HepG2 (cell line): ENCODE data around the gene TRIM72. TPM values are rescaled to one million over a fixed set of nuclear protein-coding genes. Genes with fewer than 3 reads are reported as not detected.

Experiments
- AHDC1 ChIP-seq: sonication (generic); formaldehyde crosslinking; IDR thresholded peaks from 2 replicates; pipeline ENCODE4 v1.5.1; 2020; ENCODE audit warnings: mild to moderate bottlenecking, missing genetic modification reagents, borderline replicate concordance
- CREB1 ChIP-seq, 2 experiments: fragments of 450-650 bp in 1 of 2; IDR thresholded peaks; 2 replicates each; pipeline ENCODE4 v1.6.1; 2016 to 2017; ENCODE audit warnings: control low read depth in 1 of 2, mild to moderate bottlenecking in 1 of 2, missing compliant biosample characterization in 1 of 2, missing genetic modification characterization in 1 of 2
- ZC3H13 ChIP-seq: sonication (generic); formaldehyde crosslinking; IDR thresholded peaks from 2 replicates; pipeline ENCODE4 v1.8.1; 2023; ENCODE audit warnings: mild to moderate bottlenecking, missing genetic modification reagents, moderate library complexity
- ZNF432 ChIP-seq: sonication (generic); formaldehyde crosslinking; IDR thresholded peaks from 2 replicates; pipeline ENCODE4 v1.5.0; 2020; ENCODE audit warnings: missing genetic modification reagents, mild to moderate bottlenecking, borderline replicate concordance
- ZNF570 ChIP-seq: sonication (generic); formaldehyde crosslinking; IDR thresholded peaks from 2 replicates; pipeline ENCODE4 v1.4.0; 2020; ENCODE audit warnings: mild to moderate bottlenecking, missing genetic modification reagents, borderline replicate concordance
- ZNF609 ChIP-seq: sonication (generic); formaldehyde crosslinking; IDR thresholded peaks from 2 replicates; pipeline ENCODE4 v1.4.0; 2020; ENCODE audit warnings: mild to moderate bottlenecking, missing genetic modification reagents, borderline replicate concordance
- ZNF616 ChIP-seq: sonication (generic); formaldehyde crosslinking; IDR thresholded peaks from 2 replicates; pipeline ENCODE4 v1.5.0; 2020; ENCODE audit warnings: low read depth, mild to moderate bottlenecking, missing genetic modification reagents
- ZNF816 ChIP-seq: sonication (generic); formaldehyde crosslinking; IDR thresholded peaks from 2 replicates; pipeline ENCODE4 v1.8.0; 2022; ENCODE audit warnings: missing genetic modification reagents, mild to moderate bottlenecking, borderline replicate concordance
- polyA plus RNA-seq, 8 experiments: library from polyadenylated mRNA; depleted of rRNA in 3 of 8; stranded (reverse) in 7 of 8; unstranded in 1 of 8; fragments of >200 nt; fragmentation: Illumina TruSeq in 4 of 8; extraction: Trizol in 4 of 8; gene quantifications; 2 replicates each; pipeline versions ENCODE4 v1.2.1 to v1.2.3, GENCODE V29; 2011 to 2016; ENCODE audit warnings: low read depth in 4 of 8, missing spikeins in 1 of 8, mixed read lengths in 1 of 8; ENCODE audit not compliant: insufficient read depth in 1 of 8
- total RNA-seq, 5 experiments: library from RNA; depleted of rRNA; stranded (reverse); fragments of >200 nt; fragmentation: Illumina TruSeq; extraction: Trizol; gene quantifications; 2 replicates each; pipeline ENCODE4 v1.2.3, GENCODE V29; 2016; ENCODE audit warnings: low read depth in 1 of 5

Gene TRIM72
- total and polyA plus RNA-seq, 2 of the 13 experiments (the other 11 are each of a cell fraction or from before 2014, with no cell fraction given) = not detected

GRCh38 chr16:31202414-31203375 lies 11.2 kb upstream of the TRIM72 start, which contains the start of gene PYCARD (continued):
- no peak for TF ChIP-seq AHDC1
- no peak for TF ChIP-seq ZC3H13
- no peak for TF ChIP-seq ZNF570 (CRISPR knock-in tag)
- no peak for TF ChIP-seq ZNF616 (CRISPR knock-in tag)
- TF ChIP-seq ZNF609 (CRISPR knock-in tag) = no peak
- no peak for TF ChIP-seq ZNF432 (CRISPR knock-in tag)
- TF ChIP-seq ZNF816 (CRISPR knock-in tag) = no peak
- no peak for TF ChIP-seq CREB1 (IDR thresholded peaks at IDR 0.05)
- TF ChIP-seq CREB1 (CRISPR knock-in tag; IDR thresholded peaks at IDR 0.05) = no peak
